GM18867 (cell line): ENCODE data around the gene CNGA4.
"Not testable (repeated sequence)": the region's sequence is repeated elsewhere in the genome, so short reads cannot be mapped to it uniquely, and the experiment has no call there.

Experiments
- ATAC-seq: cut with Tn5 transposase; IDR thresholded peaks from one replicate; pipeline ENCODE4 v1.9.1; 2021; ENCODE audit warnings: mild to moderate bottlenecking, moderate library complexity; ENCODE audit not compliant: unreplicated experiment

Gene CNGA4

GRCh38 chr11:6224421-6224820, 14.5 kb upstream of the CNGA4 start:
- no peak for ATAC-seq

DNA sequence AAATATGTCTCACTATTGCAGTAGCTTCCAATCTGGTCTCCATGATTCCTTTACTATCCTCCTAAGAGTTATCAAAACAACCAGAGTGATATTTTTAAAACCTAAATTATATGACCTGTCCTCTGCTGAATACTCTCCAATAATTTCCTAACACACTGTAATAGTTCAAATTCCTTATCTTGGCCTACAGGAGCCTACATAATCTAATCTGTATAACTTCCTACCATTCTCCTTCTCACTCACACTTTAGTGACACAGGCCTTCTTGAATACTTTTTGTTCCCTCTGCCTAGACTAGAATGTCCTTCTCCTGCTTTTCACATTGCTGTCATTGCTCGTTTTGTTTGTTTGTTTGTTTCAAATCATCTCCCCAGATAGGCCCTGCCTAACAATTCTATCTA, 13.9 kb upstream of the CNGA4 start:
- no peak for ATAC-seq

DNA sequence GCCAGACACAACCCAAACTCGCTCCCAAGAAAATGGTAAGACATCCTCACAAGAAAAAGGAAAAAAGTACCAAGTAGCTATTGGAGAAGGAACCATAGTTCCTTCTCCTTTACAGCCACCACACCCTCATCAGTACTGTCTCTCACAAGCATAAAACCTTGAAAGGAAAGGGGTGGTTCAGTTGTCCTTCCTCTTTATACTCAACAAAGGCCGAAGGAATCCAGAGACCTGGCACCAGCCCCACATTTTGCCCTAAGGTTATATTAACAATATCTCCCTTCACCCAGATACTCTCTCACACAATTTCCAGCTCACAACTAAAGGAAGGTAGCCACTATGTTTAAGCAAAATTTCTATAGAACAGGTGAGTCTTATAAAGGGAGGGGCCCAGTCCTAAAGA, 13.0 kb upstream of the CNGA4 start:
- no peak for ATAC-seq

DNA sequence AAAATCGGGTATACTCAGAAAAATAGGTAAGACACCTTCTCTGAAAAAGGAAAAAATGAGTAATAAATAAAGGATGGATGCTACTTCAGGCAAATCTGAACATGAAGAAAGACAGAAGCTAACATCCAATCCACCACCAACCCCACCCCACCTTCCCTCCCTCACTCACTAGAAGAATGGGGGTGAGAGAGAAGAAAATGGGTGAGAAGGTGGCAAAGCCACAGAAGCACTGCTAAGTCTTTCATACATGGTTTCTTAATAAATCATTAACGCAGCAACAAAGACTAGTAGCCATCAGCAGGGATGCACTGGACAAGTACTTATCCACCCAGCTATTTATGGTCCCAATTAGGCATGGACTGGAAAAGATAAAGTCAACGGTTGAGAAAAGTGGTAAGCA, 10.4 kb upstream of the CNGA4 start:
- no peak for ATAC-seq

- ATAC-seq = no peak
Observed at GRCh38 chr11:6229911-6230310, 9.0 kb upstream of the CNGA4 start.

DNA sequence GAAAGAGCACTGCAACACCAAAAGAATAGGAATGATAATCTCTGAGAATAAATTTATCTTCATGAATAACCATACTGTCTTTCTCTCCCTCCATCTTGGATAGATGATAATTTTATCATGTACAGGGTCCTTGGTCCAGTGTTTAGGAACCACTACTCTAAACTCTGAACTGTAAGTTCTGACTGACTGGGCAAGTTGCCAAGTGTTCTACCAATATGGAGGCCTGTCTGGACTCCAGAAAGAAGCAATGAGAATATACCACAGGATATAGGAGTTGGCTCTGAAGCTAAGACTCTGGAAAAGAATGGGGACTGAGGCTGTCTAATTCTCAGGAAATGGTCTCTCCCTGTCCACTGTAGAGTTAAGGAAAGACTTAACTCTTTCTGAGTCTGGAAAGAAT, 6.0 kb upstream of the CNGA4 start:
- no peak for ATAC-seq

GRCh38 chr11:6233984-6234386, 4.9 kb upstream of the CNGA4 start:
- no peak for ATAC-seq

- ATAC-seq = peak; percentile 92
Observed at GRCh38 chr11:6234387-6235107, 4.3 kb upstream of the CNGA4 start, which contains the start of gene FHIP1B. FHIP1B (minus strand) TSS chr11:6234636; CDS start chr11:6224516, 10,120 bp downstream.

DNA sequence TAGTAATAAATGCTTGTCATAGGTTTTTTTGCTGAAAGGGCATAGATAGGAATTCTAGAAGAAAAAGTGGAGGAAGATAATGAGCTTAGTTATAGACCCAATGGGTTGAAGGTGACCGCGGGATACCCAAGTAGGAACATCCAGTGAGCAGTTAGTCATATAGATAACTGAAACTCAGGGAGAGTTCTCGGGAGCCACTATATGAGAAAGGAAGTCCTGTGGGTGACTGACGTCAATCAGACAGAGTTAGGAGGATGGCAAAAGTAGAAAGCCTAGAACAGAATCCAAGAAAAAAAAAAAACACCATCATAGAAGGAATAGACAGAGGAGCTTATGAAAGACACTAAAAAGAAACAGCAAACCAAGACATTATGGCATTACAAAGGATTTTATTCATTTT, 1.6 kb upstream of the CNGA4 start:
- ATAC-seq = no peak

GRCh38 chr11:6237761-6238302, 1.1 kb upstream of the CNGA4 start:
- ATAC-seq = no peak

DNA sequence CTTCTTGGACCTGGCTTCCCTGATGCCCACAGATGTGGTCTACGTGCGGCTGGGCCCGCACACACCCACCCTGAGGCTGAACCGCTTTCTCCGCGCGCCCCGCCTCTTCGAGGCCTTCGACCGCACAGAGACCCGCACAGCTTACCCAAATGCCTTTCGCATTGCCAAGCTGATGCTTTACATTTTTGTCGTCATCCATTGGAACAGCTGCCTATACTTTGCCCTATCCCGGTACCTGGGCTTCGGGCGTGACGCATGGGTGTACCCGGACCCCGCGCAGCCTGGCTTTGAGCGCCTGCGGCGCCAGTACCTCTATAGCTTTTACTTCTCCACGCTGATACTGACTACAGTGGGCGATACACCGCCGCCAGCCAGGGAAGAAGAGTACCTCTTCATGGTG, 1.2 kb downstream of the CNGA4 start:
- ATAC-seq = no peak

GRCh38 chr11:6240781-6241180, 1.9 kb downstream of the CNGA4 start:
- no peak for ATAC-seq

GRCh38 chr11:6241316-6241715, 2.4 kb downstream of the CNGA4 start:
- no peak for ATAC-seq

DNA sequence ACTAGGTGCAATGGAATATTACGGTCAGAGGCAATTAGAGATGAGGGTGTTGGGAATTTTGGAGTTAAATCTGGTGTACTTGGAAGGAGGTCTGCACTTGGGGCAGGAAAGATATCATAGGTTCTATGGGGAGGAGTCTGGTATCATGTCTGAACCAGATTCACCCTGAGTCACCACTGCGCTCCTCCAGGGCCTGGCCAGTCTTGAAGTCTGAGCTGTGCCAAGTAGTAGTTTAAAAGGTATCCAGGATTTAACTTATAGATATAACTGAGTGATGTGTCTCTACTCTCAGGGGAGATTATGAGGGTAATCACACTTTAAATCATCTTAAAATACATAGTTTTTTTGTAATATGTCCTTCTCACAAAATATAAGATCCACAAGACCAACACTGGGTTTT, 6.6 kb downstream of the CNGA4 start:
- no peak for ATAC-seq

DNA sequence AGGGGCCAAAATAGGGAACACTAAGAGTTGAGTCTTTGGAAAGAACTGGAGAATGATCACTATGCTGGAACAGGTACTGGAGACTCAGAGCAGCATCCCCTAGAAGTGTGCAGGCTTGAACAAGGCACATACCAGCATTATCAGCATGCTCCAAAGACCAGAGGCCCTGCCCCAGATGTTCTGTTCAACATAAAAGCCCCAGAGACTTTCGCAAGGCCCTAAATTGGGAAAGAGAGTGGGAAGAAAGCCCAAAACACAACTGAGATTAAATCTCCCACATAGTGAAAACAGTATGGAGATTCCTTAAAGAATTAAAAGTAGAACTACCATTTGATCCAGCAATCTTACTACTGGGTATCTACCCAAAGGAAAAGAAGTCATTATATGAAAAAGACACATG, 9.4 kb downstream of the CNGA4 start:
- no peak for ATAC-seq

DNA sequence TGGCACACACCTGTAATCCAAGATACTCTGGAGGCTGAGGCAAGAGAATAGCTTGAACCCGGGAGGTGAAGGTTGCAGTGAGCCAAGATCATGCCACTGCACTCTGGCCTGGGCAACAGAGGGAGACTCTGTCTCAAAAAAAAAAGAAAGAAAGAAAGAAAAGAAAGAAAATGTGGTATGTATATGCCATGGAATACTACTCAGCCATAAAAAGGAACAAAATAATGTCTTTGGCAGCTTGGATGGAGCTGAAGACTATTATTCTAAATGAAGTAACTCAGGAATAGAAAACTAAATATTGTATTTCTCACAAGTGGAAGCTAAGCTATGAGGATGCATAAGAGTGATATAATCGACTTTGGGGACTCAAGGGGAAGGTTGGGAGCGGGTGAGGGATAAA, 10.0 kb downstream of the CNGA4 start:
- not testable (repeated sequence) for ATAC-seq

DNA sequence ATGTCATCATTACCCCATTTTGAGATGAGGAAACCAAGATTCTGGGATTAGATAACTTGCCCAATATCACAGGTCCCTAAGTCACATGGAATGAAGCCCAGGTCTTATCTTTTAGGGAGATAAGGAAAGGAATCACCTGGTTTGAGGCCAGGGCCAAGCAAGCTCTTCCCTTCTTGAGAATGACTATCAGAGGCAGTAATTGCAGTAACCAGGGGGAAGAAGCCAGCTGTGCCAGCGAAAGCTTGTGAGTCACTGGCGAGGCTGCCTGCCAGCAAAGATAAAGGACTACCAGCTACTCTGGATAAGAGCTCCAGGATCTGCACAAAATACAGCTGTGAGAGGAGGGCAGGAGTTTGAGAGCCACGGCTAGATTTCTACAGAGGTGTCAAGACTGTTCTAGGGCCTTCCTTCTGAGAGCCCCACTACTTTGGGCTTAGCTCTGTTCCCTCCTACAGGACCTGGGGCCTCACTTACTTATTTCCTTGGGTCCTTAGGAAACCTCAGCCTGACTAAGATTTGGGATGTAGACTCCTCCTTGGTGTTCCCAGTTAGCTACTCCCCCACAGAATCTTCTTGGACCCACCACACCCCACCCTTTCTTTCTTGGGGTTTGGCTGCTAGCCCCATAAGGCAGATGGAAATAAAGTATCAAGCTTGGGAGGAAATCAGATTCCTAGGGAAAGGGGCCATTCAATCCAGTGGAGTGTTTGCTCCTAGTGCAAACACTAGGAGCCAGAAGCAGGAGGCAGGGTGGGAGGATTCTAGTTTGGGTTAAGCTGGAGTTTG, 11.1 kb downstream of the CNGA4 start:
- ATAC-seq = no peak

DNA sequence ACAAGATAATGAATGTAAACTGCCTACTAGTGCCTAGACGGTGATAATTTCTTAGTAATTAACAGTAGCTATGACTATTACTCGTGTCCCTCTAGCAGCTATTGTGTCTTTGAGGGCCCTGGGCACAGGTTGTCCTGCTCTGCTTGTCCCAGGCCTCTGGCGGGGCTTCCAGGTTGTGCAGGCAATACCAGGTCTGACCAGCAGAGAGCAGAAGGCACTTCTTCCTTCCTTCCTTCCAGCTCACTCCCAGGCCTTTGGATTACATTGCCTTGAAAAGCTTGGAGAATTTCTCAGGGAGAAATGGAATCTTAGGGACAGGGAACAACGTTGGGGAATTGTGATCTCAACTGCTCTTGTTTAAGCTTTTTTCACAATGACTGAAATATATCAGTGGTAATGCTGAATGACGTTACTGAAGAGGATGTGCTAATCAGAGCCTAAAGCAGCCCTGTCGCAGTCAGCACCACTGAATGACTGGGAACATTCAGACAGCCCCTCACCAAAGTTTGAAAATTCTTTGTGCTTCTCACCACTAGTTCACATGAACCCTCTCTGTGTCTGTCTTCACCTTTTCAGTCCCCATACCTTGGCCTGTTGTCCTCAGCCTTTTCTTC, 12.3 kb downstream of the CNGA4 start:
- ATAC-seq = peak; percentile 91

GRCh38 chr11:6251990-6252473, 13.1 kb downstream of the CNGA4 start:
- ATAC-seq = no peak

DNA sequence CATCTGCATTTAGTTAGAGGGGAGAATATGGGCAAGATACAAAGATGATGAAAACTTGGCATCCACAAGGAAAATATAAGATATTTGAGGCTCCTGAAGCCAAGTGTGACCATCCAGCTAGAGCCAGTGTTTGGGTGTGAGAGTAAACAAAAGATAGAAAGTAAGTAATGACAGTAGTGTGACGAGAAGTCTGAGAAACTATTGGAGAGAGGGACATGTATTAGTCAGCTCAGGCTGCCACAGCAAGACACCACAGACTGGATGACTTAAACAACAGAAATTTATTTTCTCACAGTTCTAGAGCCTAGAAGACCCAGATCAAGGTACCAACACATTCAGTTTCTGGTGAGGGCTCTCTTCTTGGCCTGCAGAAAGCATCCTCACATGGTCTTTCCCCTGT, 14.3 kb downstream of the CNGA4 start:
- peak; percentile 58 for ATAC-seq

DNA sequence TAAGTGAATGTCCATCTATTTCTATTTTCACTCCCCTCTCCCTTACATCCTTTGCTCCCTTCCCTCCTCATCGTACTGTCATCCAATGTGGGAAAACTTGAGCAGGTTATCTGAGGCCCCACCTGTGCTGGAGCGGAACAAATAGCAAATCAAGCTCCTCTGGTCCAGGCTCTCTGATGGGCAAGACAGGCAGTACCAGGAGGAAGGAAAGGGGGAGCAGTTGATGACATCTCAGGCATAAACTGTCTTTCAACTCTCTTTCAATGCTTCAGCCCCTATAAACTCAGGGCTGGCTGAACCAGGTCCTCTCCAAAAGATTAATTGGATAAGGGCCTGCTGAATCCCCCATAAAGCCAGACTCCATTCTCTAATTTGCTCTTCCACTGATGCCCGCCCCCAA, 19.3 kb downstream of the CNGA4 start:
- ATAC-seq = no peak
